Activated CD4-positive, alpha-beta T cell treated with anti-CD3 and anti-CD28 coated beads for 48 hours (primary cell): ENCODE measurements around the gene LENG9.
"Not testable (repeated sequence)": the region's sequence is repeated elsewhere in the genome, so short reads cannot be mapped to it uniquely, and the experiment has no call there.

ENCODE experiments used
- DNase-seq: peaks from one replicate; pipeline ENCODE4 v3.0.0-alpha.2; 2020

LENG9 gene

DNA sequence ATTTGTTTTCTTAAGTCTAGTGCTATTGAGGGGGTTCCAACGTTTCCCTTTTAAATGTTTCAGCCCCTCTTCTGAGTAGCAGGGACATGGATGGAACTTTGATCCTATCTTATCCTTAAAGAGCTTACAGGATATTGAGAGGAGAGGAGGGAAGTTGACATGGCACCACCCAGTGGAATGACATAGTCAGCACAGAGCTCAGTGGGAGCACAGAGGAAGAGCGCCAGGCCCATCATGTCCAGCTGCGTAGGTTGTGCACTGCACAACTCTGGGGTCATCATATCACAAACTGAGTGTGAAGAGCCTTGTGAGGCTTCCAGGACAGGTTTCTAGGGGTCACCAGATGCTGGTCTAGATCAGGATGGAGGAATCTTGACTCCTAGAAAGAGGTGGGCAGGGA is 14.1 kb upstream of the LENG9 start:
- DNase-seq = no peak

GRCh38 chr19:54475706-54476105 is 12.1 kb upstream of the LENG9 start:
- no peak for DNase-seq

GRCh38 chr19:54473892-54474372 is 10.4 kb upstream of the LENG9 start:
- no peak for DNase-seq

DNA sequence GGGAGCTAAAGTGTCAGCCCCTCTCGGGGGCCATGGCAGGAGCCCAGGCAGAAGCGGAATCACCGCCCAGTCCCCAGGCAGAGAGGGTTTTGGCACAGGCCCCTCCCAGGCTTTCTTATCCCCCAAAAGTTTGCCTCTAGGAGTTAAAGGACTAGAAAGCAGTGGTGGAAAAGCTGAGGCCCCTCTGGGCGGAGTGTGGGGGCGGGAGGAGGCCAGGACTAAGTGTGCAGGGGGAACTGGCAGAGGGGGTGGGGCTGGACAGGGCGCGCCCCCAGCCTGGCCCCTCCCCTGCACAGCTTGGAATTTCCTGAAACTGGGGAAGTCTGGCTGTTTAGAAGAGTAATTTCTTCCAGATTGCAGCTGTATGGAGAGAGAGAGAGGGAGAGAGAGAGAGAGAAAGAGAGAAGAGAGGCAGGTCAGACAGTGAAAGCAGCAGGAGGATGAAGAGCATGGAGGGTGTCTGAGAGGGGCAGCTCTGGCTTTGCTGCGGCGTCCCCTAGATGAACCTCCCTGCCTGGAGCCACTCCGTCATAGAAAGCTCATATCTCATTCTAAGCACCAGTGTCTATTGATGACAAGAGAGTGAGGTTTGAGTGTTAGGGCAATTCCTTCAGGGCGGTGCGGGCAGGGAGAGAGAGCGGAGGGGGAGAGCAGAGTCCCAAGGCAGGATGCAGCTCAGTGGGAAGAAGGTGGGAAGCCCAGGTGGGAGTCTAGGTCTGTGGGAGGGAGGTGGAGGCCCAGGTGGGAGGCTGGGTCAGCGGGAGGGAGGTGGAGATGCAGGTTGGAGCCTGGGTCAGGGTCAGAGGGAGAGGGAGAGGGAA is 9.7 kb upstream of the LENG9 start, which contains the start of gene CDC42EP5:
Gene CDC42EP5 (minus strand): TSS at position 226 of the 821 bp plus-strand sequence. CDS start 7,749 bp downstream, outside the sequence.
- DNase-seq = no peak

- DNase-seq = no peak
These were observed 7.6 kb upstream of the LENG9 start for GRCh38 chr19:54470991-54471782.

DNA sequence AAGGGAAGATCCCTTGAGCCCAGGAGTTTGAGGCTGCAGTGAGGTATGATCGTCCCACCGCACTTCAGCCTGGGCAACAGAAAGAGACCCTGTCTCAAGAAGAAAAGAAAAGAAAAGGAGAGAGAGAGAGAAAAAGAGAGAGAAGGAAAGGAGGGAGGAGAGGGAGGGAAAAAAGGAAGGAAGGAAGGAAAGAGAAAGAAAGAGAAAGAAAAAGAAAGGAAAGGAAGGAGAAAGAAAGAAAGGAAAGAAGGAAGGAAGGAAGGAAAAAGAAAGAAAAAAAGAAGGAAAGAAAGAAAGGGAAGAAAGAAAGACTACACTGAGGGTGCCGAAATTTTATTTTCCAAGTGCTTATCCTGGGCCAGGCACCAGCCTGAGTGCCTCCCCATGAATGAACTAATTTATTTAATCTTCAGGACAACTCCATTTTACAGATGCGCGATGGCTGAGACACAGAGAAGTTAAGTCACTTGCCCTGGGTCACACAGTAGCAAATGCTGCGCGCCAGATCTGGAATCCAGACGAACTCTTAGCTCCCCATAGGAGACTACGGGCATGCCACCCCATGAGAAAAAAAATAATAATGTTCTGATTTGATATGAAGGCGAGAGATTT is 6.8 kb upstream of the LENG9 start:
- DNase-seq = no peak

DNA sequence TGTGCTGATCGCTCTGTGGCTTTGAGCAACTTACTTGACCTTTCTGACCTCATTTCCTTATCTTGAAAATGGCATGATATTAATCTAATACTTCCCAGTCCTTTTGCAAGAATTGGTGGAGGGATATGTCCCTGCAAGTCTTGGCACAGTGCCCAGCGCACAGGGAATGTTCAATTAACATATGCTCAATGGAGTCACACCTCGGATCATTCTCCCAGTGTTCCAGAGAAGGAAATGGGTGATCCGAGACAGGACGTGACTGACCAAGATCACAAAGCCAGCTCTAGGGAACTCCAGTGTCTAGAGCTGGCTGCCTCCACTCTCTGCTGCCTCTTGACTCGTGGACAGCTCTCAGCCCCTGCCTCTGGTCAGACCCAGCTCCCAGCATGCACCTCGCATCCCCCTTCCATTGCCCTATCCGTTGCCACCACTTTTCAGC is 5.9 kb upstream of the LENG9 start:
- DNase-seq = no peak

DNA sequence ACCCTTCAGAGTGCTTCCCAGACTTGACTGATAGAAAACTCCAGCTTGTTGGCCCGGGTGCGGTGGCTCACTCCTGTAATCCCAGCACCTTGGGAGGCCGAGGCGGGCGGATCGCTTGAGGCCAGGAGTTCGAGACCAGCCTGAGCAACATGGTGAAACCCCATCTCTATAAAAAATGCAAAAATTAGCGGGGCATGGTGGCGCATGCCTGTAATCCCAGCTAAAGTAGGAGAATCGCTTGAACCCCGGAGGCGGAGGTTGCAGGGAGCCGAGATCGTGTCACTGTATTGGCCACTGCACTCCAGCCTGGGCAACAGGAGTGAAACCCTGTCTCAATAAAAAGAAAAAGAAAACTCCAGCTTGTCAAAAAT is 2.5 kb upstream of the LENG9 start:
- not testable (repeated sequence) for DNase-seq

DNA sequence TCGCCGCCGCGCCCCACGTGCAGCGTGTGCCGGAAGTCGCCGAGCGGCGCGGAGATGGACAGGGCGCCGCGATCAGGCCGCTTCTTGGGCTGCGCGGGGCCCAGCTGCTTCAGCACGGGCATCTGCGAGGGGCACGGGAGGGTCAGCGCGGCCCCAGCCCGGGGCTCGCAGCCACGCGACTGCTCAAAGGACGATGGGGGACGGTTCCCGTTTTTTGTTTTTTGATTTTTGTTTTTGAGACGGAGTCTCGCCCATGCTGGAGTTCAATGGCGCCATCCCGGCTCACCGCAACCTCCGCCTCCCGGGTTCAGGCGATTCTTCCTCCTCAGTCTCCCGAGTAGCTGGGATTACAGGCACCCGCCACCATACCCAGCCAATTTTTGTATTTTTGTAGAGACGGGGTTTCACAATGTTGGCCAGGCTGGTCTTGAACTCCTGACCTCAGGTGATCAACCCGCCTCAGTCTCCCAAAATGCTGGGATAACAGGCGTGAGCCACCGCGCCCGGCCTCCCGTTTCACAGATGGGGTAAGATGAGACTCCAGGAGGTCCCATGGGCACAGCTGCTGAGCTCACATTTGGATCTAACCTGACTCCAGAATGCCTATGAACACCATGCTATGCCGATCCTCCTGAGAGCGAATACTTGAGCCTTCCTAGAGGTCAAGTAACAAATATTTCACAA is 2.0 kb upstream of the LENG9 start:
- DNase-seq = no peak

- DNase-seq = peak; percentile 92
These were observed 1.2 kb upstream of the LENG9 start for GRCh38 chr19:54464630-54465425.

- DNase-seq = peak; percentile 96
These were observed 559 bp upstream of the LENG9 start for GRCh38 chr19:54464044-54464629.

DNA sequence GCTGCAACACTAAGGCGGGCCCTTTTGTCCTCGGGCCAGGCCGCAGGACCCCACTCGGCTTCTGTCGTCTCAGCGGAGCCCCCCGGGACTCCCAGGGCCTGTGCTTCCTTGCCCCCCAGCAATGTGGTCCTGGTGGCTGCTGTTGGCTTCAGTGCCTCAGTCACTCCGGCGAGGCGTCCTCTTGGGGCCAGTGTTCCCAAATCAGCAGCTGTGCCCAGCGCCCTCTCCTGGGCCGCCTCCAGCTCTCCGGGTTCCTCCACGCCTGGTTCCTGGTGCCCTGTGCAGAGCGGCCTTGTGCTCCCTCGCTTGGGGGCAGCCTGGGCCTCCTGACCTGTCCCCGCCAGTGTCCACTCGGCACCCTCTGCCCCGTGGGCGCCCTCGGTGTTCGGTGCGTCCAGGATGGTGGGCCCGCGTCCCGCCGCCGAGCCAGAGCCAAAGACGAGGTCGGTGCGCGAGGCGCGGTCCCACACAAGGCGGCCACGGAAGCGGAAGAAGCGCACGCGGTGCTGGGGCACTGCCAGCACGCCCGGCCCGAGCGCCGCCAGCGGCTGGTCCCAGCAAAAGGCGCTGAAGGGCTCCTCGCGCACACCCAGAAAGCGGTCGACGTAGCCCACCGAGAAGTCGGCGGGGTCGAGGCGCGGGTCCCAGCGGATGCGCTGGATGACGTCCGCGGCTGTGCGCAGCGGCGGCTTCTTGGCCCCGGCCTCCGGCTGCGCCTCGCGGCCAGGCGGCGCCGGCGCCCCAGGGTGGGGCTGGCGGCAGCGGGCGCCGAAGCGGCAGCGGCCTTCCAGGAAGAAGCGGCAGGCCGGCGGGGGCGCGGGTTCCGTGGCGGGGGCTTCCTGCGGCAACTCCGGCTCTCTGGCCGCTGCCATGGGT is 685 bp downstream of the LENG9 start:
- peak; percentile 76 for DNase-seq

- no peak for DNase-seq
These were observed 1.4 kb downstream of the LENG9 start for GRCh38 chr19:54462047-54462654.

GRCh38 chr19:54461613-54462012 is 2.0 kb downstream of the LENG9 start:
- DNase-seq = no peak

DNA sequence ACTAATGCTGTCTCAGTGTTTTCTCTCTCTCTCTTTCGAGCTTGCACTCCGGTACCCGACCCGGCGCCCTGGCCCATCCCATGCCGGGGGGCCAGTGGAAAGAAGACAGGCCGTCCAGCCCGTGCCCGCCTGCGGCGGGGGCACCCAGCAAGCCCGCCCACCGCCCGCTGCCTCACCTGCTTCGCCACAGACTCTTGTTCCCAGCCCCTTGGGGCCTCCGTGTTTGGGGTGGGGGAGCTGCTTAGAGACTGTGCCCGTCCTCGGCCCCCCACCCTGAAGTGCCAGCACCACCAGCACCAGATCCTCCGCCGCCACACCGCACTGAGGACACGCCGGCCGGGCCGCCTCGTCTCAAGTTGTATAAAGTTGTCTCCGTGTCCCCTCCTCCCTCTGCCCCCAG is 2.4 kb downstream of the LENG9 start:
- no peak for DNase-seq

DNA sequence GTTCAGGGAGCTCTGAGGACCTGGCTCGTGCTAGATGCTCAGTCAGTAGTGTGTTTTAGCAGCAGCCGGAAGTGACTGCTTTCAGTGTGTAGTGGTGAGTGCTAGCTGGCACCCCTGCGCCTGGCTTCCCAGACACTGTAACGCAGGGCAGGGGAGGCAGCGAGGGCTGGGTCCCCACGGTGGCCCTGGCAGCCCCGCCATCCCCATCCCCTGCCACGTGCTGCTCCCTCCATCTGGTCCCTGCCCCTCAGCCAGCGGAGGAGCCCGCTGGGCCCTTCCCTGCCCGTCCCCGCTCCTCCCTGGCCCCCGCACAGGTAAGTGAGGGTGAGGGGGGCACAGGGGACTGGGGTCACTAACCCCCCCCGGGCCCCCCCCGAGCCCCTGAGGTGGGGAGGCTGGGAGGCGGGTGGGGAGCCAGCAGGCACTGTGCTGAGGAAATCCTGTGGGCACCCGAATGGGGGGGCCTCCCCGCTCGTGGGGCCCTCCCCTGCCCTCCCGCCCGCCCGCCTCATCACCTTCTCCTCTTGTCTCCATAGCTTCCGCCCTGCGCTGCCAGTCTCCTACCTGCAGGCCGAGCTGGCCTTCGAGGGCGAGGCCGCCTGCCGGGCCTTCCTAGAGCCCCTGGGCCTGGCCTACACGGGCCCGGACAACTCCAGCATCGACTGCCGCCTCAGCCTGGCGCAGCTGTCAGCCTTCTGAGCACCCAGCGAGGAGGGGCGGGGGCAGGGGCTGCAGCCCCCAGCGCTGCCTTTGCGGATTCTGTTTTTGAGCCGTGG is 3.2 kb downstream of the LENG9 start:
- DNase-seq = no peak

GRCh38 chr19:54459282-54460229 is 4.0 kb downstream of the LENG9 start:
- no peak for DNase-seq

GRCh38 chr19:54458648-54459281 is 4.8 kb downstream of the LENG9 start:
- no peak for DNase-seq
